IMR-90 (cell line): ENCODE results near the gene MYEOV. TPM values are rescaled to one million over a fixed set of nuclear protein-coding genes. Genes with fewer than 3 reads are reported as not detected.

Experiments used
- ATAC-seq: fragments of 200-7000 bp; cut with Tn5 transposase; 2 replicates; pipeline ENCODE4 v1.9.1; 2020; ENCODE audit warnings: low read depth, mild to moderate bottlenecking, moderate library complexity
- BruUV-seq: library from RNA; stranded (reverse); fragments of 400-500 nt; replicated peaks from 2 replicates; lab custom pipeline; 2021; lab: Mats Ljungman, UMichigan
- CTCF ChIA-PET: fragments of 300-600 bp; formaldehyde crosslinking; extraction: SDS; loops from one replicate; lab custom pipeline; 2021; ENCODE audit warnings: antibody characterized with exemption; lab: Yijun Ruan, JAX
- POLR2A ChIA-PET: fragments of 300-600 bp; sonication (Branson Sonifier 250); formaldehyde crosslinking; loops from one replicate; lab custom pipeline; 2022; ENCODE audit warnings: antibody characterized with exemption; ENCODE audit not compliant: unreplicated experiment; lab: Charles Lee
- DNase-seq: peaks from one replicate; pipeline ENCODE4 v3.0.0; 2013
- H2AFZ ChIP-seq: replicated peaks from 2 replicates; pipeline ENCODE3; 2013; ENCODE audit warnings: low read length, mild to moderate bottlenecking; ENCODE audit not compliant: poor library complexity
- H2AK5ac ChIP-seq: 2 replicates; pipeline ENCODE4 v1.6.1; 2013; ENCODE audit warnings: low read depth, low read length, inconsistent platforms
- H2AK9ac ChIP-seq: replicated peaks from 2 replicates; pipeline ENCODE3; 2013; ENCODE audit warnings: mild to moderate bottlenecking, low read depth, low read length, moderate library complexity; ENCODE audit not compliant: poor library complexity
- H2BK120ac ChIP-seq: 2 replicates; pipeline ENCODE4 v1.6.1; 2013; ENCODE audit warnings: low read depth, low read length, inconsistent platforms
- H2BK15ac ChIP-seq: 3 replicates; pipeline ENCODE4 v1.6.1; 2013; ENCODE audit warnings: low read depth, low read length, inconsistent platforms
- H2BK20ac ChIP-seq: 2 replicates; pipeline ENCODE4 v1.6.1; 2013; ENCODE audit warnings: low read depth, mild to moderate bottlenecking, inconsistent platforms, low read length, moderate library complexity
- H2BK5ac ChIP-seq: 2 replicates; pipeline ENCODE4 v1.6.1; 2013; ENCODE audit warnings: mild to moderate bottlenecking, low read depth, low read length, inconsistent platforms; ENCODE audit not compliant: poor library complexity, severe bottlenecking
- H3K14ac ChIP-seq: replicated peaks from 2 replicates; pipeline ENCODE4 v1.6.1; 2013; ENCODE audit warnings: low read depth, low read length, inconsistent platforms
- H3K18ac ChIP-seq: 2 replicates; pipeline ENCODE4 v1.6.1; 2013; ENCODE audit warnings: low read depth, low read length, control low read depth
- H3K23ac ChIP-seq: 2 replicates; pipeline ENCODE4 v1.6.1; 2013; ENCODE audit warnings: low read depth, low read length, inconsistent platforms
- H3K27ac ChIP-seq: 2 replicates; pipeline ENCODE4 v1.5.1; 2013; ENCODE audit warnings: mild to moderate bottlenecking, control low read depth, low read length; ENCODE audit not compliant: insufficient read depth
- H3K27me3 ChIP-seq: 2 replicates; pipeline ENCODE4 v1.6.1; 2013; ENCODE audit warnings: low read length; ENCODE audit not compliant: control insufficient read depth, insufficient read depth
- H3K36me3 ChIP-seq: 2 replicates; pipeline ENCODE4 v1.6.1; 2013; ENCODE audit warnings: low read length, mixed read lengths; ENCODE audit not compliant: control insufficient read depth, insufficient read depth
- H3K4ac ChIP-seq: 2 replicates; pipeline ENCODE4 v1.6.1; 2013; ENCODE audit warnings: low read depth, low read length, inconsistent platforms
- H3K4me1 ChIP-seq: 2 replicates; pipeline ENCODE4 v1.6.1; 2013; ENCODE audit warnings: low read length, mixed read lengths; ENCODE audit not compliant: control insufficient read depth, insufficient read depth
- H3K4me2 ChIP-seq: 2 replicates; pipeline ENCODE4 v1.6.1; 2013; ENCODE audit warnings: low read depth, mild to moderate bottlenecking, control low read depth, low read length, moderate library complexity
- H3K4me3 ChIP-seq: 2 replicates; pipeline ENCODE4 v1.5.1; 2013; ENCODE audit warnings: low read depth, mild to moderate bottlenecking, control low read depth, low read length, moderate library complexity; ENCODE audit not compliant: insufficient read depth
- H3K56ac ChIP-seq: 2 replicates; pipeline ENCODE4 v1.6.1; 2013; ENCODE audit warnings: low read length, inconsistent platforms; ENCODE audit not compliant: insufficient read depth; ENCODE audit errors: extremely low read depth
- H3K79me1 ChIP-seq, 2 experiments: 2 replicates each; pipeline ENCODE4 v1.6.1; 2013; ENCODE audit warnings: low read length in 2 of 2, inconsistent platforms in 1 of 2, low read depth in 1 of 2
- H3K9ac ChIP-seq: 2 replicates; pipeline ENCODE4 v1.6.1; 2013; ENCODE audit warnings: low read depth, low read length, control low read depth
- H3K9me1 ChIP-seq: 2 replicates; pipeline ENCODE4 v1.6.1; 2013; ENCODE audit warnings: low read length, inconsistent platforms; ENCODE audit not compliant: insufficient read depth
- H3K9me3 ChIP-seq: 2 replicates; pipeline ENCODE4 v1.6.1; 2013; ENCODE audit warnings: low read length; ENCODE audit not compliant: control insufficient read depth, insufficient read depth
- H4K20me1 ChIP-seq: 2 replicates; pipeline ENCODE4 v1.6.1; 2013; ENCODE audit warnings: low read length, inconsistent platforms; ENCODE audit not compliant: insufficient read depth
- H4K5ac ChIP-seq: 2 replicates; pipeline ENCODE4 v1.6.1; 2013; ENCODE audit warnings: mild to moderate bottlenecking, low read depth, low read length, control low read depth
- H4K8ac ChIP-seq, 2 experiments: 2 replicates each; pipeline ENCODE4 v1.6.1; 2013; ENCODE audit warnings: low read depth in 2 of 2, low read length in 2 of 2, control low read depth in 1 of 2, inconsistent platforms in 1 of 2
- H4K91ac ChIP-seq: 2 replicates; pipeline ENCODE4 v1.6.1; 2013; ENCODE audit warnings: low read depth, low read length, inconsistent platforms; ENCODE audit not compliant: insufficient read depth
- CHD1 ChIP-seq: IDR thresholded peaks from 2 replicates; pipeline ENCODE4 v1.6.1; 2012; ENCODE audit warnings: low read depth, low read length, improper control_type of control experiment
- CTCF ChIP-seq: conservative IDR thresholded peaks from 2 replicates; pipeline ENCODE4 v1.5.1; 2012; ENCODE audit warnings: mild to moderate bottlenecking, low read depth, low read length, improper control_type of control experiment
- FOS ChIP-seq: fragments of 150-350 bp; IDR thresholded peaks from 2 replicates; pipeline ENCODE4 v1.6.1; 2016; ENCODE audit warnings: low read depth, low read length
- MAZ ChIP-seq: IDR thresholded peaks from 2 replicates; pipeline ENCODE4 v1.6.1; 2012; ENCODE audit warnings: low read depth, mild to moderate bottlenecking, low read length, improper control_type of control experiment, moderate library complexity, borderline replicate concordance
- RAD21 ChIP-seq: IDR thresholded peaks from 2 replicates; pipeline ENCODE4 v1.6.1; 2012; ENCODE audit warnings: low read length, improper control_type of control experiment
- WGBS, 2 experiments: methylation state at CpG; one replicate each; pipeline versions ENCODE4 v1.1.5 to v1.1.7; 2013; ENCODE audit warnings: missing lambda C conversion rate in 2 of 2; ENCODE audit not compliant: insufficient read length in 1 of 2; ENCODE audit errors: extremely low coverage in 2 of 2; 5-methylcytosine and 5-hydroxymethylcytosine counted together
- dilution Hi-C: fragments of 300-500 bp; cut with HindIII; formaldehyde crosslinking; loops from one replicate; pipeline ENCODE4 v1.14.3; 2018; ENCODE audit warnings: low sequenced_read_pairs; ENCODE audit not compliant: unreplicated experiment
- in situ Hi-C: fragments of 300-500 bp; cut with MboI; formaldehyde crosslinking; loops from 3 replicates; pipeline ENCODE4 v1.14.3; 2019; ENCODE audit warnings: low sequenced_read_pairs, inconsistent platforms, mixed read lengths
- intact Hi-C: fragments of 100-400 bp; cut with micrococcal nuclease; formaldehyde crosslinking; loops from 2 replicates; pipeline ENCODE4 v1.10.0; 2022
- polyA plus RNA-seq, 3 experiments: library from polyadenylated mRNA; depleted of rRNA; stranded (reverse); fragments of >200 nt; gene quantifications; 2 replicates each; pipeline ENCODE4 v1.2.3, GENCODE V29; 2012; ENCODE audit warnings: low replicate concordance in 1 of 3
- total RNA-seq: library from RNA; depleted of rRNA; stranded (reverse); fragments of >200 nt; gene quantifications from 2 replicates; pipeline ENCODE4 v1.2.3, GENCODE V29; 2012

The MYEOV gene
- total and polyA plus RNA-seq, 2 of the 4 experiments (the other 2 are of a cell fraction), result 5.8 to 6.8 TPM

- Histone ChIP-seq H4K5ac (no peak overlapping the region), H3K56ac (no peak overlapping the region), H2AFZ (no peak overlapping the region), H3K14ac (no peak overlapping the region), H3K9me1 (no peaks in the 10 kb centered on the region), H4K91ac (no peak overlapping the region), H3K18ac (no peak overlapping the region), H3K9ac (no peak overlapping the region), H3K4me1 (no peaks in the 10 kb centered on the region), H3K4ac (no peak overlapping the region), H3K36me3 (no peaks in the 10 kb centered on the region), H3K27me3 (peaks cover 43% of the 10 kb centered on the region), H2BK5ac (no peak overlapping the region), H3K4me3 (no peak overlapping the region), H2AK9ac (no peak overlapping the region), H3K9me3 (peaks cover 17% of the 10 kb centered on the region), H2AK5ac (no peak overlapping the region), H3K4me2 (no peak overlapping the region), H3K23ac (no peak overlapping the region), H3K79me1 (no peaks in the 10 kb centered on the region), H2BK20ac (no peak overlapping the region), H4K20me1 (no peaks in the 10 kb centered on the region), H3K27ac (no peak overlapping the region), H4K8ac (no peak overlapping the region), H2BK120ac (no peak overlapping the region), H2BK15ac (no peak overlapping the region)
- DNase-seq (no peak), ATAC-seq (no peak)
- TF ChIP-seq MAZ (no peak), CTCF (no peak), FOS (no peak), RAD21 (no peak), CHD1 (no peak)
- intact Hi-C loops, result no loop called here
- dilution Hi-C loops, result no loop called here
- no CpG with 5 or more reads among the region's 2 CpGs for WGBS, 2 experiments
- BruUV-seq, result no TSS peak
- CTCF ChIA-PET, result no interaction called here
- POLR2A ChIA-PET, result no interaction called here
- in situ Hi-C loops, result no loop called here
These were observed 34.9 kb upstream of the MYEOV start for GRCh38 chr11:69259096-69259495.
